NCI-H345 (cell line): ENCODE data around the gene MEAK7.

Experiments used
- DNase-seq: peaks from one replicate; lab custom pipeline; 2025; lab: John Stamatoyannopoulos, UW

The MEAK7 gene

DNA sequence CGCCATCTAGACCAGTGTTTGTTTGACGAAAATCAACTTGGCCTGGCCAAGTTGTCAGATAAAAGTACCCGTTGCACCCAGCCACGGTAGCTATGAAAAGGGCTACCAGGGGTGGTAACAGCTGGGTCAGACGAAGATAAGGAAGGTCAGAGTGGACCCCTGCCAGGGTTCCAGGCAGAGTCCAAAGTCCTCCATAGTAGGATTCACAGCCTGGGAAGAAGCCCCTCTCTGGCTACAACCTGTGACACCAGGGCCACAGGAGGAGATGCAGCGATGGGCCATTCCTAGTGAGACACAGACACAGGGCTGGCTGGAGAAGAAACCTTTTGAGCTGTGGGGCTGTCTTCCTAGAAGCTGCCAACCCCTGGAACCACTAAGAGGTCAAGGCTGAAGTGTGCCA lies 39.3 kb downstream of the MEAK7 start:
- DNase-seq, result no peak

DNA sequence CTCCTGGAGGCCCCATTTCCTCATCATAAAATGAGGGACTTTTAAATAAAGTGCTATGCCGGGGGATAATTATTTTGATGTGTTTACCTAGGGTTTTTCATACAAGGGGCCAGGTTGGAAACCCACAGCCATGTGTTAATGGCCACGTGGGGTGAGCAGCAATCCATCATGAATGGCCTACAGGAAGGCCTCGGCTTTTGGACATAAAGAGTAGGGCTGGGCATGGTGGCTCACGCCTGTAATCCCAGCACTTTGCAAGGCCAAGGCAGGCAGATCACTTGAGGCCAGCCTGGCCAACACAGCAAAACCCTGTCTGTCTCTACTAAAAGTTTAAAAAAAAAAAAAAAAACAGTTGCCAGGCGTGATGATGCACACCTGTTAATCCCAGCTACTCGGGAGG lies 40.3 kb downstream of the MEAK7 start:
- DNase-seq, result no peak

DNA sequence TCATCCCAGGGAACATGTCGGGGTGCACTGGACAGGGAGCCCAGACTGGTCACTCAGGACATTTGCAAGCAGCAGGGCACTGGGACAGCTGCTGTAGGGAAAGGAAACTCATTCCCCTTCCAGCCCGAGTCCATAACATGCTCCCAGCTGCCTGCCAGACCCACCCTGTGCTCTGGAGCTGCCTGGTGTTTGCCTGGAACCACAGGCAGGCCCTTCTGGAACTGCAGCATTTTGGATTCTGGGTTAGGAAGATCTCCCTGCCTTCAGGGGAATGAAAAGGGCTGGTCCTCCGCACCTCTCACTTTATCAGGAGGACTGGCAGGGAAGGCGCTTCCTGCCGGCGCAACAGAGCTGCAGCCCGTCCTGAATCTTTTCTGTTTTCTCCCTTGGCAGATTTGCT lies 41.2 kb downstream of the MEAK7 start:
- DNase-seq, result no peak

DNA sequence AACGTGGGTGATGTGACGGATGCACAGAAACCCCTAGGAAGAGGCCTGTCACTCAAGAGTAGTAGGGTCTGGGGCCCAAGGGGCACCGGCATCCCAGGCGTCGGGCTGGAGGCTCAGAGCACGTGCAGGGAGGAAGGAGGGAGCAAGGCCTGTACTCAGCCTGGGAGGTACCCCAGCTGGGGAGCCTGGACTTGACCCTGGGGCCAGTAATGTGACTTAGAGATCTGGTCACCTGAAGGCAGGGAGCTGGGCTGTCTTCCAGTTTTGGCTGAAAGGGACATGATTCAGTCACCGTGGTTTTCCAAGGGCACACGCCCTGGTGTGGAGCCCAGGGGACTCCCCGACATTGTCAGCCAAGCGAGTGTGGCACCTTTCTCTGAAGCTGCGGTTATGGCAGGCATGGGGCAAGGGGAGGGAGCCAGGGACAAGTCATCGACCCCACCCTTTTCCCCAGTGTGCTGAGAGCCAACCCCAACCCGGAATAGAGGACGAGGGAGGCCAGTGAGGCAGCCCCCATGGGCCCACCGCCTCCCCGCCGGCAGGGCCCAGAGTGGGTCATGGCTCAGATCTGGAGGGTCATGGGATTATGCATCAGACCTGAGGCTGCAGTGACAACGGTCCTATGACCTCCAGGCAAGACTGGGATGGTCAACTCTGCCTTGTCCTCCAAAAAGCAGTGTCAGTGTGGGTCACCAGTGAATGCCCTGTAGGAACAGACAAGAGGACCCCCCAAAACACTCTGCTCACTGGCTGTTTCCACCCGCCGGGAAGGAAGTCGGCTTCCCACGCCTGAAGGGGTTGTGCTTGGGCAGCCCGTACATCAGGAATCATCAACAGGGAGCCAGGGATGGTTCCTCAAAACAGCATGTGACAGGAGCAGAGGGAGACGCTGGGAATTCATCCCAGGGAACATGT lies 41.9 kb downstream of the MEAK7 start:
- no peak for DNase-seq

DNA sequence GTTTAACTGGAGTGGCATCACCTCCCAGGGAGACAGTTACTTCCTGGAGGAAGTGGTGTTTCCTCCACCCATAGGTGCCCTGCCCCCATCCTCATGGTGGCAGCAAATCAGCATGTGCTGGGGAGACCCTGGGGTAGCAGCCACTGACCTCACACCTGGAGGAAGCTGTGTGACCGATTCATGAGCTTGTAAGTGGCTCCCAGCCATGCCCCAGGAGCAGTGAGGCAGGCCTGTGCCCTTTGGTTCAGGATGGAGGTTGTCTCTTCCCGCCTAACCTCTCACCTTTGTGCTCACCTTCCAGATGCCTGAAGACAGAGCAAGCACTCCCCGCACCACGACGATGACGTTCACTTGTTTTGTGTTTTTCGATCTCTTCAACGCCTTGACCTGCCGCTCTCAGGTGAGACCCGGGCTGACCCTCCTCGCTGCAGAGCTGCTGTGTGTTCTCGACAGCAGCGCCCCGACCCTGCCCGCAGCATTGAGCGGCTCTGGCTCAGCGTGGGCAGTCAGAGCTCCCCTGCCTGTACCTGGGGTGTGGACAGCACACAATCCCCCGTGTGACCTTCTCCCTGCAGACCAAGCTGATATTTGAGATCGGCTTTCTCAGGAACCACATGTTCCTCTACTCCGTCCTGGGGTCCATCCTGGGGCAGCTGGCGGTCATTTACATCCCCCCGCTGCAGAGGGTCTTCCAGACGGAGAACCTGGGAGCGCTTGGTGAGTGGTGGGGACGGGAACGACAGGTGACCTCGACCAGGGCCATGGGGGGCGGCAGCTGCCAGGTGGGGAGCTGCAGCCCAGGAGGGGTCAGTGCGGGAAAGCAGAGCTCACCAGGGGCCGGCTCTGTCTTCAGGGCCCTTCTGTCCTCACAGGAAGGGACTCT lies 42.8 kb downstream of the MEAK7 start:
- DNase-seq, result no peak

DNA sequence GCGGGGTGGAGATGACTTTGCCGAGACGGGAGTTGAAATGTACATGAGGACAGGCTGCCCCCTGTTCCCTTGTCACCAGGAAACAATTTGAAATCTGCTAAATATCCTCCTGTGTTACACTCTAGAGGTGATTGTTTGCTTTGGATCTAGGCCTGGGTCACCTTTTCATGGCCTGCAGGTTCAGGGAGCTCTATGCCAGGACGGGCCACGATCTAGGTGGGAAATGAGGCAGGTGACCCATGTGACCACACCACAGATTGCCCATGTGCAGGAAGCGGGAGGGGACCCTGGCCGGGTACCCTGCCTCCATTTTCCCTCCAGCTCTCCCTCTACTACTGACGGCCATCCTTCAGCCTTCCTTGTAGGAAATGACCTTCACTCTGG lies 43.4 kb downstream of the MEAK7 start:
- DNase-seq, result no peak

DNA sequence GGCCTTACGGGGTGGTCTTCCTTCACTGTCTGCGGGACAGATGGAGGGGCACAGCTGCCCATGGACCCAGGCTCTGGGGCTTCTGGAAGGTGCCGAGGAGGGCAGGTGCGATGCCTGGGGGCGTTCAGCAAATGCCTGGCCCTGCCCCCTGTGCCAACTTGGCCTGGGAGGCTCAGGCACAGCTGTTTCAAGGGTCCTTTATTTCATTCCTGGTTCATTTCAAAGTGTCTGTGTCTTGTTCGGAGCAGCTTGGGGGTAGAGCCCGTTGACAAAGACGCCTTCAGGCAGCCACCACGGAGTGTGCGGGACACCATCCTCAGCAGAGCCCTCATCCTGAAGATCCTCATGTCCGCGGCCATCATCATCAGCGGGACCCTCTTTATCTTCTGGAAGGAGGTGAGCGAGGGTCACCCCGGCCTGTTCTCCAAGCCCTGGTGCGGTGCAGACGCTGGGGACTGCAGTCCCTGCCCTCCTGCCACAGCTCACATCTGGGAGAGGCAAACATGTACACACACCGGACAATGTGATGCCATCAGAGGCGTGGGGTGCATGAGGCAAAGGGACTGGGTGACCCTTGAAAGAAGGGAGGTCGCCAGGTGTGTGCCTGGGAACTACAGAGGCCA lies 43.9 kb downstream of the MEAK7 start:
- DNase-seq, result no peak

DNA sequence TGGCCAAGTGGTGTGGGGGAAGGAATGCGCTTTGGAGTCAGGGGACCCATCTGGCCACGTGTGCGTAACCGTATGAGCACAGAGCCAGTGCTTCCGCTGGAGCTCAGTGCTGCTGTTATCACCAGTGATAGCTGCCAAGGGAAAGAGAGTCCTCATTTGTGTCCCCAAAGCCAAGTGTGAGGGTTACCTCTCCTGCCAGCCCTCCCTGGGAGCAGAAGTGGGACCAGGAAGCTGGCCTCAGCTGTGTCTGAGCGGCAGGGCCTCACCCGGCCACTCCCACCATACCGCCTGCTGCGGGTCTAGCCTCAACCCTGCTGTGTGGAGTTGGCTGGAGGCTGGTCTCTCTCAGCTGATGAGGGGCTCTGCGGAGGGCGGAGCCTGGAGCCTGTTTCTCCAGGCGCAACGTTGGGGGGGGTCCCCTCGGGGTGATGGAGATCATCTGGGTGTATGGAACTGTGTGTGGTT lies 44.5 kb downstream of the MEAK7 start:
- no peak for DNase-seq

DNA sequence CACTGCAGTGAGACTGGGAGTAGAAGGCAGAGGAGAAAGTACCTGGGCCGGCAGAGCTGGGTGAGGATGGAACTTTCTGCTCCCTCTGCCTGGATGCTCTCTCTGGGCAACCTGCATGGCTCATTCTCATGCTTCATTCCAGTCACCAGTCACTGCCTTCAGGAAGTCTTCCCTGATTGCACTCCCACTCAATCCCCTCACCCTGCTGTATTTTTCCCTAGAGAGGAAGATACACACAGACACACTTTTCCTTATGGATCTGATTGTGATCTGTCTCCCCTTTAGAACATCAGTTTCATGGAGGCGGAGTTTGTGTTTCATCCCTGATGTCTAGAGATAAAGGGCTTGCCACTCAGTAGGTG lies 44.9 kb downstream of the MEAK7 start:
- no peak for DNase-seq

DNA sequence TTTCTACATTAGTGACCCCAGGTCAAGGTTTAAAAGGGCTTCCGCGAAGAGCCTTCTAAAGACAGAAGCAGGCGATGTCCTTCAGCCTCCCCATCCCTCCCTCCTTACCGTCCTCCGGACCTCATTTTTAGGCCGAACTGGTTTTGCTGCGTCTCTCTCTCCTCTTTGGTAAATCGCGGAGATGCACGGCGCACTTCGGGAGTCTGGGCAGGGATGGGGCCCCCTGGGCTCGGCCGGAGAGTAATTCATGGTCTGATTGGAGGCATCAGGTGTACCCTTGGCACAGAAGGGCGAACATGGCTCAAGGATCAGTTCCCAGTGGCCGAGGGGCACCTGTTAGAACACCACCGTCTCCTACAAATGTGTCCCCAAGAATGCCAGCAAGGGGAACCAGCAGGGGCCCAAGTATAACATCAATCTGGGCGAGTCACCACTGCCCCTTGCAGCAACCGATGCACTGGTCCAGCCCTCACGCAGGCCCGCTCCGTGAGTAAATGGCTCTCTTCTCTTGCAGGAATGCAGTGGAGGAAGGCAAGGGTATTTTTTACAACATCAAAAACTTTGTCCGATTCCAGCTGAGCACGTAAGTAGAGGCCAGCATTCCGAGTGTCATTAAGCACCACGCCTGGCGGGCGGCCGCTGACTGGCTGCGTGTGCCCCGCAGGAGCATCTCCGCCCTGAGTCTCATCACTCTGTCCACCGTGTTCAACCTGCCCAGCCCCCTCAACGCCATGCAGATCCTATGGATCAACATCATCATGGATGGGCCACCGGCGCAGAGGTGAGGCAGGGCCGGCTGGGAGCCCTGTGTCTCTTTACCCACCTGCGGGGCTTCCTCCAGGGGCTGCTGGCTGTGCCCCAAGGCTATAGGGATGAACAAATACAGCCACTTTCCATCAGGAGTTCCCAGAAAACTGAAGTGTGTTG lies 45.6 kb downstream of the MEAK7 start:
- DNase-seq, result no peak

DNA sequence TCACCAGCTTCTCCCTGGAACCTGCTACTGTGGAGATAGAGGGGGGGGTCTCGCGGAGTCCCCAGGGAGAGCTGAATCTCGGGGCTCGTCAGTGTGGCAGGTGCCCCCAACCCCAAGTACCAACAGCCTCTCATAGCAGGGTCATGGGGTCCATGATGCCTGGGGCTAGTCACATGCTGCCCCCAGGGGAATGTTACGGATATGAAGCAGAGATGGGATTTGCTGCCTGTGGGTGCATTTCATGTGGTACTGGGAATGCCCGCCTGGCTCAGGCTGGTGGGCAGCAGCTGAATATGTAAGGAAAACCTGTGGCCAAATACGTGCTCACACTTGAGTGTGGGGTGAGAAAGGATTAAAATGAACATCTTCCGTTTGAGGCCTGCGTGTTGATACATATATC lies 49.4 kb downstream of the MEAK7 start:
- DNase-seq, result no peak
